Astrocyte of the spinal cord (primary cell): ENCODE data around the gene CHRNA4.

Experiments used
- DNase-seq: peaks from one replicate; pipeline ENCODE4 v3.0.0; 2011; ENCODE audit warnings: low read depth, low spot score
- H3K4me3 ChIP-seq: 2 replicates; pipeline ENCODE4 v1.5.1; 2011; ENCODE audit warnings: low read depth, mild to moderate bottlenecking, low read length, moderate library complexity
- CTCF ChIP-seq: IDR thresholded peaks from 2 replicates; pipeline ENCODE4 v1.5.1; 2012; ENCODE audit warnings: low read depth, mild to moderate bottlenecking, low read length, inconsistent platforms
- in situ Hi-C: cut with HindIII; loops from 2 replicates; pipeline ENCODE4 v1.10.0; 2017; ENCODE audit warnings: low sequenced_read_pairs

The CHRNA4 gene

GRCh38 chr20:63362436-63363009, 1.4 kb upstream of the CHRNA4 start:
- TF ChIP-seq CTCF = no peak
- DNase-seq = no peak
- in situ Hi-C loops = no loop called here
- H3K4me3 ChIP-seq = no peak overlapping the region

- H3K4me3 ChIP-seq = no peak overlapping the region
- DNase-seq = no peak
- in situ Hi-C loops = no loop called here
- TF ChIP-seq CTCF = no peak
These were observed 628 bp upstream of the CHRNA4 start for GRCh38 chr20:63361519-63362435.

GRCh38 chr20:63359937-63360849, 956 bp downstream of the CHRNA4 start:
- no peak overlapping the region for H3K4me3 ChIP-seq
- in situ Hi-C loops = no loop called here

GRCh38 chr20:63359164-63359934, 1.8 kb downstream of the CHRNA4 start:
- in situ Hi-C loops = no loop called here
- no peak for DNase-seq
- no peak for TF ChIP-seq CTCF
- H3K4me3 ChIP-seq = no peak overlapping the region

More at GRCh38 chr20:63359937-63360849, 956 bp downstream of the CHRNA4 start:
- DNase-seq = no peak
- no peak for TF ChIP-seq CTCF

- in situ Hi-C loops = no loop called here
- no peak overlapping the region for H3K4me3 ChIP-seq
- no peak for DNase-seq
- TF ChIP-seq CTCF = no peak
These were observed 2.9 kb downstream of the CHRNA4 start for GRCh38 chr20:63357921-63358905.
